Colonic mucosa (tissue), 4 donors: ENCODE measurements around the gene FRMPD1. TPM values are rescaled to one million over a fixed set of nuclear protein-coding genes. Genes with fewer than 3 reads are reported as not detected.

ENCODE experiments used
- DNase-seq: peaks from one replicate; pipeline ENCODE4 v3.0.0-alpha.2; 2020
- H3K27ac ChIP-seq: fragments of 200-600 bp; one replicate; pipeline ENCODE4 v1.8.0; 2021
- H3K27me3 ChIP-seq: fragments of 200-600 bp; one replicate; pipeline ENCODE4 v1.8.0; 2021
- H3K36me3 ChIP-seq: fragments of 200-600 bp; one replicate; pipeline ENCODE4 v1.8.0; 2021
- H3K4me1 ChIP-seq: fragments of 200-600 bp; one replicate; pipeline ENCODE4 v1.8.0; 2021; ENCODE audit warnings: mild to moderate bottlenecking
- H3K4me3 ChIP-seq: fragments of 200-600 bp; one replicate; pipeline ENCODE4 v1.8.0; 2021
- H3K9ac ChIP-seq, 2 donors: one replicate each; pipeline ENCODE4 v1.7.0; 2013; ENCODE audit warnings: control low read depth in 2 of 2, low read depth in 2 of 2, low read length in 2 of 2
- H3K9me3 ChIP-seq: fragments of 200-600 bp; one replicate; pipeline ENCODE4 v1.8.0; 2021
- intact Hi-C: fragments of 100-400 bp; cut with DNase I; formaldehyde crosslinking; loops from one replicate; pipeline ENCODE4 v1.14.1; 2022
- total RNA-seq, 2 donors: library from RNA; stranded (reverse); fragmentation: NEBNext Ultra II Directional in 1 of 2; extraction: Animal tissue kit (Norgen Biotek cat#: 25700) in 1 of 2; gene quantifications; one replicate each; pipeline ENCODE4 v1.2.1, GENCODE V29; 2021
- TF ChIP-seq, protein P1 (sequence below): fragments of 200-600 bp; IDR thresholded peaks from one replicate; pipeline ENCODE4 v1.8.0; 2022; ENCODE audit warnings: antibody characterized with exemption, mild to moderate bottlenecking
- donor health status: healthy.
- donor health status: DM: no; HTN: no; CAD: no.
- donor health status: DM: no; HTN: no; CAD: no.

FRMPD1 gene
- total RNA-seq, 2 donors from 2014 or later: 0.08 to 0.35 TPM

- Histone ChIP-seq H3K27ac (peak overlapping the region; percentile 62), H3K27me3 (no peaks in the 10 kb centered on the region), H3K9me3 (no peaks in the 10 kb centered on the region), H3K4me3 (peak overlapping the region; percentile 84), H3K9ac (peak overlapping the region; percentile 76 to 84), H3K36me3 (no peaks in the 10 kb centered on the region), H3K4me1 (peaks cover 6% of the 10 kb centered on the region)
- intact Hi-C loops: no loop called here
- no peak for DNase-seq
- TF ChIP-seq, protein P1, sequence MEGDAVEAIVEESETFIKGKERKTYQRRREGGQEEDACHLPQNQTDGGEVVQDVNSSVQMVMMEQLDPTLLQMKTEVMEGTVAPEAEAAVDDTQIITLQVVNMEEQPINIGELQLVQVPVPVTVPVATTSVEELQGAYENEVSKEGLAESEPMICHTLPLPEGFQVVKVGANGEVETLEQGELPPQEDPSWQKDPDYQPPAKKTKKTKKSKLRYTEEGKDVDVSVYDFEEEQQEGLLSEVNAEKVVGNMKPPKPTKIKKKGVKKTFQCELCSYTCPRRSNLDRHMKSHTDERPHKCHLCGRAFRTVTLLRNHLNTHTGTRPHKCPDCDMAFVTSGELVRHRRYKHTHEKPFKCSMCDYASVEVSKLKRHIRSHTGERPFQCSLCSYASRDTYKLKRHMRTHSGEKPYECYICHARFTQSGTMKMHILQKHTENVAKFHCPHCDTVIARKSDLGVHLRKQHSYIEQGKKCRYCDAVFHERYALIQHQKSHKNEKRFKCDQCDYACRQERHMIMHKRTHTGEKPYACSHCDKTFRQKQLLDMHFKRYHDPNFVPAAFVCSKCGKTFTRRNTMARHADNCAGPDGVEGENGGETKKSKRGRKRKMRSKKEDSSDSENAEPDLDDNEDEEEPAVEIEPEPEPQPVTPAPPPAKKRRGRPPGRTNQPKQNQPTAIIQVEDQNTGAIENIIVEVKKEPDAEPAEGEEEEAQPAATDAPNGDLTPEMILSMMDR: no peak
These were observed 133.5 kb downstream of the FRMPD1 start for GRCh38 chr9:37784291-37784615.

DNA sequence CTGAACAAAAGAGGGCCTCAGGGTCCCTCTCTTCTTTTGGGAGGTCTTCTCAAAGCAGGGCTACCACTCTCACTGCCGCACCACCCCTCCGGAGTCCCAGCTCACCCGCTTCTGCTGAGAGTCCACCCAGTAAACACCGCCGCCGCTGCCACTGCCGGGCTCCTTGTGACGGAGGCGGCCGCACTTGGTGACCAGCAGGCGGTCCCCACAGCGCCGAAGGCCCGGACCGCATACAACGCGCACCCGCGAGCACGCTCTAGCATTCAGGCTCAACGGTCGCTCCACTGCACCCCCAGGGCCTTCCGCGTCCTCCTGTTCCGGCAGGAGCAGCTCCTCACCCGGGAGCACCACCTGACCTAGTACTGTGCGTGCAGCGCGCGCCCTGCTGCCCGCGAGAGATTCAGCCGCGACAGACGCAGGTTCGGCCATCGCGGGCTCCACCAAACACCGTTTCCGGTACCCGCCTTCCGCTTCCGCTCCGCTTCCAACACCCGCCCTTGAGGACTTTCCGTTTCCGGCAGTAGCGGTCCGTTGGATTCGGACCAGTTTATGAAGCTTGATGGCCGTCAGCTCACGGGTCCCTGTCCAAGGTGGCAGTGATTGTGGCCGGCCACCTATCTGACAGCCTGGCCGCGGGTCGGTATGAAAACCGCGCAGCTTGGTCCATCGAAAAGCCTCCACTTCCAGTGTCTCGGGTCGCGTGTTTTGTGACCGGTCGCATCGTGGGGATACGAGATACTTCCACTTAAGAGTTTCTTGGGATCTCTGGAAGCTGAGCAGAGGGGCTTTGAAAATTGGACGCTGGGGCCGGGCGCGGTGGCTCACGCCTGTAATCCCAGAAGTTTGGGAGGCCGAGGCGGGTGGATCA is 134.1 kb downstream of the FRMPD1 start, which contains the start of gene EXOSC3:
Gene EXOSC3 (minus strand): TSS at position 449 of the 868 bp plus-strand sequence. CDS start 20 bp downstream, at position 429.
- H3K4me3 ChIP-seq: peak within 1 kb of the TSS; percentile 84
- peak; percentile 92 for DNase-seq
- TF ChIP-seq, protein P1: no peak
- H3K27me3 ChIP-seq: no peaks in the 10 kb centered on the region
- intact Hi-C loops: no loop called here
- no peaks in the 10 kb centered on the region for H3K9me3 ChIP-seq
- H3K4me1 ChIP-seq: peaks cover 6% of the 10 kb centered on the region
- no peaks in the 10 kb centered on the region for H3K36me3 ChIP-seq
- H3K27ac ChIP-seq: peak within 1 kb of the TSS; percentile 62
- H3K9ac ChIP-seq: peak within 1 kb of the TSS; percentile 76 to 84

DNA sequence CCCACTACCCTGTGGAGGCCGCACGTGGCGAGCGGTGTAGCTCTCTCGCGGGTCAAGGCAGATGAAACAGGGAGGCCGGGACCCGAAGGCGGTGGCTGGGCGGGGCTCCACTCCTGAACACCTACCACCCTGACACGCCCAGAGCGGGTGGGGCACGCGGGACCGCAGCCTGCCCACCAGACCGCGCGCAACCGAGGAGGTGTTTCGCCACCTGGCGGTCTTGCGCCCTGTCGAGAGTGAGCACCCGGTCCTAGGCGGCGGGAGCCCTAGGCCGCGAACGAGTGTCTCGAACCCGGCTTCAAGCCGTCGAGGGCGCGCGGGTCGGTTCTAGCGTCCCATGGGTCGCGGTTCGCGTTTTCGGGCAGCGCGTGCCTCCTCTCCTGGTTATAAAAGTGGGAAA is 136.3 kb downstream of the FRMPD1 start:
- H3K9me3 ChIP-seq: no peaks in the 10 kb centered on the region
- no peaks in the 10 kb centered on the region for H3K36me3 ChIP-seq
- no peak overlapping the region for H3K4me3 ChIP-seq
- intact Hi-C loops: no loop called here
- H3K4me1 ChIP-seq: peaks cover 6% of the 10 kb centered on the region
- DNase-seq: peak; percentile 39
- no peaks in the 10 kb centered on the region for H3K27me3 ChIP-seq
- no peak overlapping the region for H3K27ac ChIP-seq
- TF ChIP-seq, protein P1: no peak
- H3K9ac ChIP-seq: no peak overlapping the region

- H3K36me3 ChIP-seq: no peaks in the 10 kb centered on the region
- H3K27me3 ChIP-seq: no peaks in the 10 kb centered on the region
- H3K4me3 ChIP-seq: no peak overlapping the region
- DNase-seq: no peak
- H3K9ac ChIP-seq: no peak overlapping the region
- no peaks in the 10 kb centered on the region for H3K9me3 ChIP-seq
- H3K4me1 ChIP-seq: peaks cover 6% of the 10 kb centered on the region
- H3K27ac ChIP-seq: no peak overlapping the region
- intact Hi-C loops: no loop called here
- TF ChIP-seq, protein P1: no peak
These were observed 137.6 kb downstream of the FRMPD1 start for GRCh38 chr9:37788332-37788731.

- no peak overlapping the region for H3K9ac ChIP-seq
- H3K27me3 ChIP-seq: no peaks in the 10 kb centered on the region
- intact Hi-C loops: no loop called here
- no peaks in the 10 kb centered on the region for H3K4me1 ChIP-seq
- TF ChIP-seq, protein P1: no peak
- no peaks in the 10 kb centered on the region for H3K9me3 ChIP-seq
- H3K27ac ChIP-seq: no peak overlapping the region
- H3K4me3 ChIP-seq: no peak overlapping the region
- H3K36me3 ChIP-seq: no peaks in the 10 kb centered on the region
- DNase-seq: no peak
These were observed 139.3 kb downstream of the FRMPD1 start for GRCh38 chr9:37790096-37790495.
